HG03103 (cell line): ENCODE measurements around the gene CPA1.
"Not testable (repeated sequence)": the region's sequence is repeated elsewhere in the genome, so short reads cannot be mapped to it uniquely, and the experiment has no call there.

Experiments used
- ATAC-seq: cut with Tn5 transposase; IDR thresholded peaks from one replicate; pipeline ENCODE4 v1.9.1; 2021; ENCODE audit warnings: low read depth; ENCODE audit not compliant: unreplicated experiment

Gene CPA1

GRCh38 chr7:130371046-130371445 lies 9.2 kb upstream of the CPA1 start:
- ATAC-seq, result no peak

GRCh38 chr7:130372402-130373165 lies 7.7 kb upstream of the CPA1 start:
- ATAC-seq, result no peak

DNA sequence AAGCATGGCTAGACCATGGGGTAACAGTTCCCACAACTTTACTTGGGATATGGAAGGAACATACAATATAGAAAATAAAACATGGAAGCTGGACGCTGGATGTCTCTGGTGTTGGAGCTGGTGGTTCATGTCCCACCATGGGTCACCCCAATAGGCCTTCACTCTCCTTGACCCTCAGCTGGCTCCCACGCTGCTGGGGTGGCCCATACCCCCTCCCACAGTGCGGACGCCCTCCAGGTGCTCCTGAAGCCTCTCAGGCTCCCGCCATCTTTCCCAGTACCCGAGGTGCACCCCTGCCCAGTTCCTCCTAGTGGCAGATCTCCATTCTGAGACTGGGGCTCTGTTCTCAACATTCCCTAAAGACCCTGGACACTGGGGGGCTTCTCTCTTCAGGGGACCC lies 5.8 kb upstream of the CPA1 start:
- no peak for ATAC-seq

DNA sequence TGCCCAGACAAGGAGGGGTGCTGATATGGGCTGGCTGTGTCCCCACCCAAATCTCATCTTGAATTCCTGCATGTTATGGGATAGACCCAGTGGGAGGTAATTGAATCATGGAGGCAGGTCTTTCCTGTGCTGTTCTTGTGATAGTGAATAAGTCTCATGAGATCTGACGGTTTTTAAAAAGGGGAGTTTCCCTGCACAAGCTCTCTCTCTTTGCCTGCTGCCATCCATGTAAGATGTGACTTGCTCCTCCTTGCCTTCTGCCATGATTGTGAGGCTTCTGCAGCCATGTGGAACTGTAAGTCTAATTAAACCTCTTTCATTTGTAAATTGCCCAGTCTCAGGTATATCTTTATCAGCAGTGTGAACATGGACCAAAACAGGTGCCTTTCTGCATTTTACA lies 3.8 kb upstream of the CPA1 start:
- not testable (repeated sequence) for ATAC-seq

DNA sequence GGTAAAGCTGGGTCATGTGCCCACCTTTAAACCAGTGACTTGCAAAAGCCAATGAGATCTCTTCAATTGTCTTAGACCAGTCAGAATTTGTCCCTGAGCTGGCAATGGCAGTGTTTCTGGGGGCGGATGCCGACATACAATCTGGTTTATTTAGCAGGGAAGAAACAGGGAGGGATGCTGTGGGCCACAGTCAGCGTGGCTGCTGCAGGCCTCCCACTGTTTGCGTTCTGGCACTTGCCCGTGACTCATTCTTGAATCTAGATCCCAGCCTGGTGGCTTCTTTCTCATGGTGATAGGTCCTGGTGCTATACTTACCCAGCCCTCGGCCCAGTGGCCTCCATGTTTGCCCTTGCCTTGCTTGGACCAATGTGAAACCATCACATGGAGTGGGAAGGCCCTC lies 3.1 kb upstream of the CPA1 start:
- no peak for ATAC-seq

GRCh38 chr7:130379019-130379418 lies 1.3 kb upstream of the CPA1 start:
- no peak for ATAC-seq

- ATAC-seq, result no peak
Observed at GRCh38 chr7:130379532-130379920, 768 bp upstream of the CPA1 start.

DNA sequence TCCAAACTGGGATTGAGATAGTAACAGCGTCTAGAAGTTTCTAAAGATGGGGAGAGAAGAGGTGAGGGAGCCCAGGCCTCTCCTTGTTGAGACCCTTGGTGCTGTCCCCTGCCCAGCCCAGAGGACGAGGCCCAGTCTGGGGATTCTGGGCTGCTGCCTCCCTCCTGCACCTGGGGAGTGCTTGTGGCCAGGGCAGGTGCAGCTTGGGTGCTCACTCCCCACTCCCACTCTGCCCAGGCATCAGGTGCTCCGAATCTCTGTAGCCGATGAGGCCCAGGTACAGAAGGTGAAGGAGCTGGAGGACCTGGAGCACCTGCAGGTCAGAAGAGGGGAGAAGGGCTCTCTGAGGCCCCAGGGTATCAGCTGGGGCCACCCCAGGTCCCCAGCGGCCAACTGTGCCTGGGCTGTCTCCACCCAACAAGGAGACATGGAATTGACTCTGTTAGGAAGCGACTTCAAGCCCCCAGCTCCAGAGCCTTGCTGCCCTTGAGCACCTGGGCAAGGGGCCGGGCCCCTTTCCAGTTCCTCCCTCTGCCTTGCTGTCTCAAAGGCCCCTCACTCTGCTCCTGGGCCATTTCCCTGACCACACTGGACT lies 664 bp downstream of the CPA1 start:
- no peak for ATAC-seq

DNA sequence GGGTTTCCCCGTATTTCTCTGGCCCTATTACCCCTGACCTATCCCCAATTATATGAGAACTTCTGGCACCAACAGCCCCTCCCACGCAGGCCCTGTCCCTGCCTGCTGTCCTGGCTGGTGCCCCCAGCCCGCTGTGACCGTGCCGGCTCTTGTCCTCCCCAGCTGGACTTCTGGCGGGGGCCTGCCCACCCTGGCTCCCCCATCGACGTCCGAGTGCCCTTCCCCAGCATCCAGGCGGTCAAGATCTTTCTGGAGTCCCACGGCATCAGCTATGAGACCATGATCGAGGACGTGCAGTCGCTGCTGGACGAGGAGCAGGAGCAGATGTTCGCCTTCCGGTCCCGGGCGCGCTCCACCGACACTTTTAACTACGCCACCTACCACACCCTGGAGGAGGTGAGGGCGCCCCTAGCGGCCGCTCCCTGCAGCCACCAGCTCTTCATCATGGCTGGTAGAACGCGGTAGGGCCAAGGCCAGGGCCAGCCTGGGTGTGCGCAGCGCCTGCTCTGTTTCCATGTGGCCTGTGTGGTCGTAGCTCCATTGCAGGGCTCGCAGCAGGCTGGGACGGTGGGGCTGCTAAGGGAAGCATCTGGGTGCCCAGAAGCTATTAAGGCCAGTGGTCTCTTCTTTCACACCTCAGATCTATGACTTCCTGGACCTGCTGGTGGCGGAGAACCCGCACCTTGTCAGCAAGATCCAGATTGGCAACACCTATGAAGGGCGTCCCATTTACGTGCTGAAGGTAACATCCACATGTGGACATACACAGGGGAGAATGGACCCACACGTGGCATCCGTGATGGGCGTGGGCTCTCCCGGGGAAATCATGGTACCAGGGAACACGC lies 1.4 kb downstream of the CPA1 start:
- no peak for ATAC-seq

GRCh38 chr7:130383187-130383980 lies 3.1 kb downstream of the CPA1 start:
- ATAC-seq, result no peak

DNA sequence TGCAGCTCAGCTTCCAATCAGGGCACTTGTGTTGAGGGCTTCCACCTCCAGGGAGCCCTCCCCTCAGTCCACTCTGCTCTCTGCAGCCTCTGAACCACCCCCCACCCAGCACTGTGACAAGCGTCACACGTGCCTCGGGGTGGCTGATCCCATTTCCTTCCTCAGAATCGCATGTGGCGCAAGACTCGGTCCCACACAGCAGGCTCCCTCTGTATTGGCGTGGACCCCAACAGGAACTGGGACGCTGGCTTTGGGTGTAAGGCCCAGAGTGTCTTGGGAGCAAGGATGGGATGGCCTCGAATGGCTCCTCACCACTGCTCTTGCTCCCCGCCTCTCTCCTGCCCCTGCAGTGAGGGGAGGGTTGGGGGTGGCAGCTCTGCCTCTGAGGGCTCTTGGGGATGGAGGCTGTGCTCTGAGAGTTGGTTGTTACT lies 4.1 kb downstream of the CPA1 start:
- ATAC-seq, result no peak

- no peak for ATAC-seq
Observed at GRCh38 chr7:130384841-130385599, 4.7 kb downstream of the CPA1 start.

DNA sequence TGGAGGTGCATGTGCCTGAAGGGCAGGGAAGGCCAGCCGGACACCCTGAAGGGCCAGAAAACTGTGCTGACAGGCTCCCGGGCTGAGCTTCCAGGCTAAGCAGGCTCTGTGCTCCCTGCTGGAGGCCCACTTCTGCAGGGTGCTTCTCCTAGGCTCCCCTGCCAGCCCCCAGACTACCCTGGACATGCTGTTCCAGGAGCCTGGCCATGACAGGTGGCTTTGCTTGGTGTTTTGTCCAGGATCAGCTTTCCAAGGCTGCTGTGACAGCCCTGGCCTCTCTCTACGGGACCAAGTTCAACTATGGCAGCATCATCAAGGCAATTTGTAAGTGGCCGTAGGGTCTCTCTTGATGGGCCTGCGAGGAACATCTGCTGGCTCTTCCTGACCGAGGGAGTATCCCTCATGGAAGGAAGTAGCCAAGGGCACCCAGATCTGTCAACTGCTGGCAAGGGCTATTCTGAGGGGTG lies 5.3 kb downstream of the CPA1 start:
- ATAC-seq, result no peak

DNA sequence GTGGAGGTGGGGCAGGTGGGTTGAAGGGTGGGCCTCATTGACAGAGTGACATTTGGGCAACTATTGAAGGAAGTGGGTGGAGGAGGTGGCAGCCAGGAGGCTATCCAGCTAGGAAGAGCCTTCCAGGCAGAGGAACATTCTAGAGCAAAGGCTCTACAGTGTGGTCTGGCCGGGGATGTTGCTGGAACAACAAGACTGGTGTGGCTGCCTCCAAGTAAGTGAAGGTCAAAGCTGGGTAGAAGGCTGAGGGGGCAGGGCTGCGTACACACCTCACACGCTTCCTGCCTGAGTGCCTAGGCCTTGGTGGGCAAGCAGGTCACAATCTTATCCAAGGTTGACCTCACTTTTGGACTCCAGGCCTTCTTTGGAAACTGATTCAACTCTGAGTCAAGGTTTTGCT lies 6.6 kb downstream of the CPA1 start:
- no peak for ATAC-seq

DNA sequence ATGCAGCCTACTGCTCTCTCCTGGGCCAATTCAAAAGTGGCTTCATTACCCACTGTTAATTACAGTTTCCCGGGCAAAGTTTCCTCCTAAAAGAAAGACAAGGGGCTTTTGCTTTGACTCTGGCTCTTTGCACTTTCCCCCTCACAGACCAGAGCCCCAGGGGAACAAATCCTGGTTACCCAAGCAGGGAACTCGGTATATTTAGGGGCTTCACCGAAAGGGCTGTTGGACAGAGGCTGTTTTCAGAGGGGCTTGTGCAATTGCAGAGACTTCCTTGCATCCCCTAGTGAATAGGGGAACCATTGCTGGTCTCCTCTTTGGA lies 7.0 kb downstream of the CPA1 start:
- no peak for ATAC-seq

- ATAC-seq, result no peak
Observed at GRCh38 chr7:130387628-130388403, 7.5 kb downstream of the CPA1 start.

DNA sequence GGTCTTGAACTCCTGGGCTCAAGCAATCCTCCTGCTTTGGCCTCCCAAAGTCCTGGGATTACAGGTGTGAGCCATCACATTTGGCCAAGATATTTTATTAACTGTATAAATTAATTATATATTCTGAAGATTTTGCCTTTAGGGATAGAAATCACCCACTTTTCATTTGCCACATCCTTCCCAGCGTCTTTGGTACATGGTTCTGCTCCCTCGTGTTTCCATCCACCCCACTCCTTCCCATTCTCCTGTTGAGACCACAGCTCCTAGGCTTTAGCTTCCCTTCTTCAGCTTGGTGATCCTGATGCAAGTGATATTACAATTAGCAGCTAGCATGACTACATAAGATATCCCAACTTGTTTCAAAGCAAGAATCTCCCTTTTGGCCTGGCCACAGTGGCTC lies 8.4 kb downstream of the CPA1 start:
- ATAC-seq, result no peak

- ATAC-seq, result no peak
Observed at GRCh38 chr7:130390486-130390885, 10.2 kb downstream of the CPA1 start.

DNA sequence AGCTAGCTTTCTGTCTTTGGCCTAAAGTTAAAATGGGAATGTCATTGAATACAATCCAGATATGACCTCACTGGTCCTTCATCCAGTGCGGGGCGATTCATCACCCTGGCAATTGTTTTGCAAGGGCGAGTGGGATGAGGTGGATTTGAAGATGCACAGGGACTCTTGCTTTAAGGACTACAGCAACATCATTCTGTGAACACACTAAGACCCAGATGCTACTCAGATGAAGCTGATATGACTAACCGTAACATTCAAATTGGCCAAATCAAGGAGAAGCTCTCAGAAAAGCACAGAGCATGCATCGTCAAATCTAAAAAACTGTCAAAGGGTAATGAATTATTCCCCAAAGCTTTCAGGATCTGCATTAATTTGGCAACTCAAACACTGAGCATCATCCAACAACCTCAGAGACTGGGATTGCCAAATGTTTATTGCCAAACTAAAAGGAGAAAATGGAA lies 12.8 kb downstream of the CPA1 start:
- ATAC-seq, result no peak
